Hematopoietic multipotent progenitor cell treated with erythropoietin and hydrocortisone succinate and interleukin-3 and kit ligand, for 15 days (in vitro differentiated cells): Measurements from ENCODE around the gene AP2A2.
"Not testable (repeated sequence)": the region's sequence is repeated elsewhere in the genome, so short reads cannot be mapped to it uniquely, and the experiment has no call there.

Source experiments
- DNase-seq: peaks from one replicate; pipeline ENCODE4 v3.0.0-alpha.2; 2015; ENCODE audit warnings: low spot score

The AP2A2 gene

DNA sequence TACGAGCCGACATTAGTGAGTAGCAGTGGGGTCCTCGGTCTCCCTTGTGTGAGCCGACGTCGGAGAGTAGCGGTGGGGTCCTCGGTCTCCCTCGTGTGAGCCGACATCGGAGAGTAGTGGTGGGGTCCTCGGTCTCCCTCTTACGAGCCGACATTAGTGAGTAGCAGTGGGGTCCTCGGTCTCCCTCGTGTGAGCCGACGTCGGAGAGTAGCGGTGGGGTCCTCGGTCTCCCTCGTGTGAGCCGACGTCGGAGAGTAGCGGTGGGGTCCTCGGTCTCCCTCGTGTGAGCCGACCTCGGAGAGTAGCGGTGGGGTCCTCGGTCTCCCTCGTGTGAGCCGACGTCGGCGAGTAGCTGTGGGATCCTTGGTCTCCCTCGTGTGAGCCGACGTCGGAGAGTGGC lies 49.7 kb downstream of the AP2A2 start:
- DNase-seq = not testable (repeated sequence)

DNA sequence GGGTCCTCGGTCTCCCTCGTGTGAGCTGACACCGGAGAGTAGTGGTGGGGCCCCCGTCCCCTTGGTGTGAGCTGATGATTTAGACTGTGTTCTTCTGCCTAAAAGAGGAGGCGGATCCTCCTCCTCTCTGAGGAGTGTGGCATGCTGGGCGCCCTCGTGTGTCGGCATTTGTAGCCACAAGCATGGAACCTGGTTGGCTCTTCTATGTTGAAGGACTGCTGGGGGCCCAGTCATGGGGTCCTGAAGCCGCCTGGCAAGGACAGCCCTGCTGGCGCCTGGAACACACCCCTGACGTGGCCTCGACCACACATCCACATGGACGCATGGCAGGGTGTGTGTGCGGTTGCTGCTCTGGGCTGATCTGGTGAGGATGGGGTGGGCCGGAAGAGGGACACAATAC lies 50.2 kb downstream of the AP2A2 start:
- peak; percentile 53 for DNase-seq

DNA sequence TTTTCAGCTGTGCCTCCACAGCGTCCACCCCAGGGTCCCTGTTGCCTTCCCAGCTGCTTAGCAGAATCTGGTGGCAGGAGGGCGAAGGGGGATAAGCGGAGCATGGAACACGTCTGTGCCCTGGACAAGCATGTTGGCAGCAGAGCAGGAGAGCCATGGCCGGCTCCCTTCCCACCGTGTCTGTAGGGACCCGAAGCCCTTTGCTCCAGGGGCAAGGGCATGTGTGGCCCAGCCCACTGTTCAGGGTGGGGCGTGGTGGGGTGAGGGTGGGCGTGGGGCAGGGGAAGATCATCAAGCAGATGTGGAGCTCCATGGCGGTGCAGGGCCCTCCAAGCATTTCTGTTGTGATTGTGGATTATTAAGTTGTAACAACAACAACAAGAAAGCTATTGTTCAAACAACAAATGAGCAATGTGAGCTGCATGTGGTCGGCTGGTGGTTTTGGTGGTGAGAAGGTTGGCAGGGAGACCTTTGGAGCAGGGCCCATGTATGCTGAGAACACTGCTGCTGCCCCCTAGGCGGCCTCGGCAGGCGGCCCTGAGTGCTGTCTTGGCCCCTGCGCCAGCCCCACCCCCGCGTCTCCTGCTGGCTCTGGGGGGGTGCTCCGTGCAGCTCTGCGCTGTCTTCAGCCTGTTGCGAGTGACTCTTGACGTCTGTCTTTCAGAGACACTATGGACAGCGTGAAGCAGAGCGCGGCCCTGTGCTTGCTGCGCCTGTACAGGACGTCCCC lies 50.9 kb downstream of the AP2A2 start:
- no peak for DNase-seq

DNA sequence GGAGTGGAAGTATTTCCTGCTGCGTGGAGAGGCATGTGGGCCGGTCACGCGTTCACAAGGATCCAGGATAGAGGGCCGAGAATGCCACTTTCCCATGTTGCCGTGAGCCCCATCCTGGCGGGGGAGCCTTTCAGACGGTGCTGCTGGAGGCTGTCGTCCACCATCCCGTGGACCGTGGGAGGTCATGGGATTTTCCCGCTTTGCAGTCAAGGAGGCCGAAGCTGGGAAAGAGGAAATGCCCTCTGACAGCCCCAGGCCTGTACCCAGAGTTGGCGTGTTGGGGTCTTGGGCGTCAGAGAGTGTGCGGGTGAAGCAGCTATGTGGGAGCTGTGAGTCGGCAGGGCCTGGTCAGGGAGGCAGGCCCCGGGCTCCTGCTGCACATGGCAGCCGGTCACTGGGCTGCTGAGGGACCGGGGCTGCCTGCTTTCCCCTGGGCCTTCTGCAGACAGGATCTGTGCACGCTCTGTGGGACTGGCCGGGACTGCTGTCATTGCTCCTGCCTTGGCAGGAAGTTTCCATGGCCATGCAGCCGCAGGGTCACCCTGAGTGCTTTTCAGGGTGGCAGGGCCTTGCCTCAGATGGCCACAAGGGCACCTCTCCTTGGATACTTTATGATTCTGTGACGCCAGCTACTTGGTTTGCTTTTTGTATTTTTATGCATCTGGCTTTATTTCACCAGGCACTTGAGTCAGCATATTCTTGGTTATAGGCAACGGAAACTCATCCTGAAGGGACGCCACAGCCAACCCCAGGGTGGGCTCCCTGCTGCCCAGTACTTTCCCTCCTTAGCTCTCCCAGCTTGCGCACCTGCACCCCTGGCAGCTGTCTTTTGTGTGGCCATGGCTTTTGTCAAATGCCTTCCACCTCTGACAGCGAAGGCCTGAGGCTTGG lies 52.4 kb downstream of the AP2A2 start:
- DNase-seq = no peak

DNA sequence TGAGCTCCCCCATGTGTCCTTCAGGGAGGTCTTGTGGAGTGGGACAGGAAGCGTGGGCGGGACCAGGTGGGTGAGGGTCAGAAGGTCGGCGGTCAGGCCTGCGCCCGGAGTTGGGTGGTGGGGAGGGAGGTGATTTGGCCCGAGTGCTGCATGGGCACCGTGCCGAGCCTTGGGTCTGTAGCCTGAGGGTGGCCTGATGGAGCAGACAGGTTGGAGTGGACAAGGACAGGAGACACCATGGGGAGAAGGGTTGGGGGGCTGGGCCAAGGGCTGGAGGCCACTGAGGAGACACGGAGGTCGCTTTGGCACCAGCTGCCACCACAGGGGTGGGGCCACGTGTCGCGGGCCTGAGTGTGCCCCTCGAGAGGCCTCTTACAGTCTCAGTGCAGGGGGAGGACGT lies 53.1 kb downstream of the AP2A2 start:
- no peak for DNase-seq

DNA sequence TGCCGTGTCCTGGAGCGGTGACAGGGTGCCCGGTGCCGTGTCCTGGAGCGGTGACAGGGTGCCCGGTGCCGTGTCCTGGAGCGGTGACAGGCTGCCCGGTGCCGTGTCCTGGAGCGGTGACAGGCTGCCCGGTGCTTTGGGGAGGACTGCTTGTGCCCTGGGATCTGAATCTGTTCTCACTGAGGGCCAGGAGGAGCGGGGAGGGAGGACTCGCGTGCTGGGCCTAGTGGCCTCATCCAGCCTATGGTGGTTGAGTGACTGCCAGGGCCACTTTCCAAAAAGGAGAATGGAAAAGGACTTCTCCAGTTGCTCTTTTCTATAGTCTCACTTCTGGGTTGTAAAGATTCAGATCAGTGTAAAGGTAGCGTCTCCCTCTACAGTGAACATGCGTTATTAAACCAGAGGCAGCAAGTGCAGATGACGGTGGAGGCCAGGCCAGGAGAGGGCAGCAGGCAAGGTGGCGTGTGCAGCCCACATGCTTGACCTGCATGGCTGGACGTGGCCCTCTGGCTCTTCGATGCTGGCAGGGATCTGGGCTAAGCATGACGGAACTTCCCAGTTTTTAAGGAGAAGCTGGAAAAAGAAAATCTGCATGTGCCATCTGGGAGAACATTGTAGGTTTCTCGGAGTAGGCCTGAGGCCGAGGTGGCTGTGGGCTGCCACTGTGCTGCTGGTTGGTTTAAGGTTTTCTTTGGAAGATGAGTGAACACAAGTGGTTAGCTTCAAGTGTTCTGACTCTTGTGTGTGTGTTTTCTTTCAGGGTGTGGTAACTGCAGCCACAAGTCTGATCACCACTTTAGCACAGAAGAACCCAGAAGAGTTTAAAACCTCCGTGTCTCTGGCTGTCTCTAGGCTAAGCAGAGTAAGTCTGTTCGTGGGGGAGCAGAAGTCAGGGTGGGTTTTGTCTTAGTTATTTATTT lies 55.0 kb downstream of the AP2A2 start:
- no peak for DNase-seq

DNA sequence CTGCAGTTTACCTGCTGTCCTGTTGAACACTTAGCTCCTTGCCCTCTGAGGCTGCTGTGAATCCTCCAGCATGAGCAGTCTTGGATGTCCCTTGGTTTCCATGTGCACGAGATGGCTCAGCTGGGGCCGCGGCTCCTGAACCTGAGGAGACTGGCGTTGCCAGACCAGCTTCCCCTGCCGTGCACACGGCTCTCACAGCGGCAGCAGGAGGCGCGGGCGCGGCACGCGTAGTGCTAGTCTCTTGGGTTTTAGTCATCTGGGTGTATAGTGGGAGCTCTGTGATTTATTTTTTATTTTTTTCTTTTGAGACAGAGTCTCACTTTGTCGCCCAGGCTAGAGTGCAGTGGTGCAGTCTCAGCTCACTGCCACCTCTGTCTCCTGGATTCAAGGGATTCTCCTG lies 56.1 kb downstream of the AP2A2 start:
- DNase-seq = no peak

DNA sequence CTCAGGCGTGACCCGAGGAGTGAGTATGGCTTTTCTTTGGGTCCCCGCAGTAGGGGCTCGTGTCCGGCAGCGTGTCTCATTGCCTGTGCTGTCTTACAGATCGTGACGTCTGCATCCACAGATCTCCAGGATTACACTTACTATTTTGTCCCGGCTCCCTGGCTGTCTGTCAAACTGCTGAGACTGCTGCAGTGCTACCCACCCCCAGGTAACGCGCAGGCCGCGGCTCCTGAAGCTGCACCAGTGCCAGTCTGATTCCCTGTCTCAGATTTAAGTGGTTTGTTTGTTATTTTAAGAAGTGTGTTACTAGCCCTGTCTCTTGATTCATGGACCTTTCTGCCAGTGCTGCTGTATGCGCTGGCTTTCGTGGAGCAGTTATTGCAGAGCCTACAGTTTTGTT lies 58.9 kb downstream of the AP2A2 start:
- DNase-seq = no peak

DNA sequence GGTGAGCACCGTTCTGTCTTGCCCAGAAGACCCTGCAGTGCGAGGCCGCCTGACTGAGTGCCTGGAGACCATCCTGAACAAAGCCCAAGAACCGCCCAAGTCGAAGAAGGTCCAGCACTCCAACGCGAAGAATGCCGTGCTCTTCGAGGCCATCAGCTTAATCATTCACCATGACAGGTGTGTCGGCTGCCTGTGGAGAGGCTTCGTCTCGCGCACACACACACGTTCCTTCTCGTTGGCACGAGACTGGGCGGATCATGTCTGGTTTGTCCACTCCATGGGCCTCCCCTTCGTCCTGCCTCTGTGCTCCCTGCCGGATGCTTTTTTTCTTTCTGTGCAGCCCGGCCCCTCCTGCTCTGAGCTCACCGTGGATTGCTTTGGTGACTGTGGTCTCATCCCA lies 59.7 kb downstream of the AP2A2 start:
- no peak for DNase-seq

DNA sequence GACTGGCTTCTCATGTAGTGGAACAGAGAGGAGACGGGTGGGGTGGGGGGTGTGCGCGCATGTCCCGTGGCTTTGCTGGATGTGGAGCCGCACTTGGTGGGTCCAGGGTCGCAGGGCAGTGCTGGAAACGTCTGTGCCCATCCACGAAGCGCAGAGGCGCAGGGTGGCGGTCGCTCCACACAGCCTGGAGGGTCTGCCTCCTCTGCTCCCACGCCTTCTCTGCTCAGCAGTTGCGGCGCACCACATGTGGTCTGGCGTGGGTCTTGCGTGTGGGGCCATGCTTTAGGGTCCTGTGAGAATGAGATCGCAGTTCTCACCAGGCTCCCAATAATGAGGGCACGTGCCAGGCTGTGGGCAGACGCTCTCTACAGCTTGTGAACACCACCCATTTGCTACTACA lies 60.2 kb downstream of the AP2A2 start:
- DNase-seq = no peak

DNA sequence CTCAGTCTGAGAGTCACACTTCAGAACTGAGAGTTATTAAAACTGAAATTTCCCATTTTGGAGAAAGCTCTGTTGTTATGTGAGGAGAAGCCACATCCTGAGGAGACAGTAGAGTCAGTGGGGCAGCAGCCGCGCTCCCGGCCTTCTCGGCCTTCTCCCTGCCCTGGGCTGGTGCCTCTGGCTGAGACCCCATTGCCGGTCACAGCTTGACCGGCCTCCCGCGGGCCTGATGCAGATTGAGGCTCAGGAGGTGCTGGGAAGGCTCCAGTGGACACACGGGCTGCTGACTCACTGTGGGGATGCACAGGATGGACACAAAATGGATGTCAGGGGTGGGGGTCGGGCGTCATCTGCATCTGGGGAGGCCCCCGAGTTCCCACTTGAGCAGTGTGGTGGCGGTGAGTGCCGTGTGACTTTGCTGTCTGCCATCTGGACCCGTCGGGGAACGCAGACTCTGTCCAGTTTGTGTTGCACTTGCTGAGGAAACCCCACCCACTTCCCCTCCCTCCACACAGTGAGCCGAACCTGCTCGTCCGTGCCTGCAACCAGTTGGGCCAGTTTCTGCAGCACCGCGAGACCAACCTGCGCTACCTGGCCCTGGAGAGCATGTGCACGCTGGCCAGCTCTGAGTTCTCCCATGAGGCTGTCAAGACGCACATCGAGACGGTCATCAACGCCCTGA lies 60.7 kb downstream of the AP2A2 start:
- no peak for DNase-seq

DNA sequence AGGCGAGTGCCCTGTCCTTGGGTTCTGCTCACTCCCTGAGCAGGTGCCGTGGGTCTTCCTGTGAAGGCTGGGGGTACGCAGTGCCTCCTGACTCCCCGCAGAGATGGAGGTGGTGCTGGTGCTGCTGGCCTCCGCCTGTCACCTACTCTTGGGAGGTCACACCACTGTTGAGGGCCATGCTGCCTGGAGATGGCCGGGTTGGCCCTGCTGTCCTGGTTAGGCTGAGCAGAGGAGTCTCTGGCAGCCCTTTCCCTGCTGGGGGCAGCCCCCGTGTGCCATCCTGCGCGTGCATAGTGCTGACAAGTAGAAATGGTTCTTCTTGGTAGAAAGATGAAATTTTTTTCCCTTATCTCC lies 61.3 kb downstream of the AP2A2 start:
- no peak for DNase-seq

DNA sequence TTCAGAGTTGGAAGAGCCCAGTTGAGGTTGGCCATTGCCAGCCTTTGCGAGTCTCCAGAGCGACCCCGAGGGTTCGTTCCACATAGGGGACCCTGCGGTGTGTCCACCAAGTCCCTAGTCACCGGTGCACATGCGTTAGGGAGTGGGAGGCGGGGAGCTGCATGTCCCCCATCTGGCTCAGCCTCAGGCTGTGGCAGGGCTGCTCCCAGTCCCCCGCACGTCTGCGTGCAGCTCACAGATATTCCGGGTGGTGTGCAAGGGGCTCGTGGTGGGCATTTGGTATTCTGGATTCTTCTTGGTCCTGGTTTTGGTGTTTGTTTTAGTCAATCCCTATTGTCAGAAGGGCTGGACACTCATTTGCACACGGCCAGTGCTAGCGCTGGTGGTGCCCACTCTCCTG lies 62.0 kb downstream of the AP2A2 start:
- no peak for DNase-seq

DNA sequence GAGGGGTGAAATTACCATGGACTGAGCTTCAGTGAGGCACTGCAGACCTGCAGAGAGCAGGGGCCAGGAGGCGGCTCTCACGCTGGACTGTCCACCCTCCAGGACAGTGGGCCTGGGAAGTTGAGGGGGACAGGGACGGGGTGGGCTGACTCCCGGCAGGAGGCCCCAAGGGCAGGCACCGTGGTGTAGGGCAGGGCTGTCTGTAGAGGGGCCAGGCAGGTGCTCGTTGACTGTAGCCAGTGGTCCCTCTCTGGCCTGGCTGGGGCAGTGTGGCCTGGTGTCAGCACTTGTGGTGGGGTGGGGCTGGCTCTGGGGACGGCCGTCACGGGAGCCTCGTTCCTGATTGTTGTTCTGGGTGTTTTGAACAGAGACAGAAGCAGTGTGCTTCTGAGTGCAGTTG lies 64.4 kb downstream of the AP2A2 start:
- no peak for DNase-seq

DNA sequence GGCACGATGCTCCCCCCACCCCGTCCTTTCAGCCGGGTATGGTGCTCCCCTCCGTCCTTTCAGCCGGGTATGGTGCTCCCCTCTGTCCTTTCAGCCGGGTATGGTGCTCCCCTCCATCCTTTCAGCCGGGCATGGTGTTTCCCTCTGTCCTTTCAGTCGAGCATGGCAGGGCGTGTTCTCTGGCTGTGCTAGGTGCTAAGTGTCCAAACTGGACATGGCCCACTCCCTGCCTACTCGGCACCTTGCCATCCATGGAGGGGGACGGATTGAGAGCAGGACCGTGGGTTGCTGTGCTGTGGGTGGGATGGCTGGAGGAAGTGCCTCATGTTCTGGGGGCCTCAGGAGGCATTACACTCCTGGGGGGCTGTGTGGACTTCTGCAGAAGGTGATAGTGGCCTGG lies 65.4 kb downstream of the AP2A2 start:
- no peak for DNase-seq

DNA sequence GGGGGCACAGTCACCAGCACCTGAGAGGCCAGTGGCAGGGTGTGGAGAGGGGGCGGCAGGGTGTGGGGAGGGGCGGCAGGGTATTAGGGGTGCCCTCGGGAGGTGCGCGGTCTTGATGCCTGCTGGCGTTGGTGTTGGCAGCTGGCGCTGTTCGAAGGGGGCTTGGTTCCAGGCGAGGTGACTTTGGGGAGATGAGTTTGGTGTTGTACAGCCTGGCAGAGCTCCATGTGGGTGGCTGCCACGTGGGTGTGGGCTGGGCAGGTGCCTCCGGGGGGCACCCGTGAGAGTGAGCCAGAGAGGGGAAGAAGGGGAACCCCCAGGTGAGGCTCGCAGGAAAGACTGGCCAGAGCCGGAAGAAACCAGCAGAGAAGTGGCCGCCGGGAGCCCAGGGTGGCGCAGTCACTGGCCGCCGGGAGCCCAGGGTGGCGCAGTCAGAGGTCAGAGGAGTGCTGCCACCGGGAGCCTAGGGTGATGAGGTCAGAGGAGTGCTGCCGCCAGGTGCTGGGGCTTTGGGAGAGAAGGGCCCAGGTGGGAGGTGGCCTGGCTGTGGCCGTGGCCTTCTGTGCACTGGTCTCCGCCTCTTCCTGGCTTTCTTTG lies 66.1 kb downstream of the AP2A2 start:
- no peak for DNase-seq

DNA sequence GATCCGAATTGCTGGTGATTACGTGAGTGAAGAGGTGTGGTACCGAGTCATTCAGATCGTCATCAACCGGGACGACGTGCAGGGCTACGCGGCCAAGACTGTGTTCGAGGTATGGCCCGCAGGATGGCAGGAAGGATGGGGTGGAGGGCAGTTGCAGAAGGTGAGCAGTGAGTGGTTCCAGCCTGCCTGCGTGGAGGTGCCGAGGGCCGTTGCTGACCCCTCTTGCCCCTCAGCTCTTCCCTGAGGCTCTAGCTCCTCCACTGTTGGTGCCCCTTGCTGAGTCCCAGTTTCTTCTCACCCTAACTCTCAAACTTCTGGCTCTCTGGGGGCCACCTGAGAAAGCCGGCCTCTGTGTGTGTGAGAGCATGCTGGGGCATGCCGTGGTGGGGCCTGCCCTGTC lies 66.9 kb downstream of the AP2A2 start:
- DNase-seq = no peak

DNA sequence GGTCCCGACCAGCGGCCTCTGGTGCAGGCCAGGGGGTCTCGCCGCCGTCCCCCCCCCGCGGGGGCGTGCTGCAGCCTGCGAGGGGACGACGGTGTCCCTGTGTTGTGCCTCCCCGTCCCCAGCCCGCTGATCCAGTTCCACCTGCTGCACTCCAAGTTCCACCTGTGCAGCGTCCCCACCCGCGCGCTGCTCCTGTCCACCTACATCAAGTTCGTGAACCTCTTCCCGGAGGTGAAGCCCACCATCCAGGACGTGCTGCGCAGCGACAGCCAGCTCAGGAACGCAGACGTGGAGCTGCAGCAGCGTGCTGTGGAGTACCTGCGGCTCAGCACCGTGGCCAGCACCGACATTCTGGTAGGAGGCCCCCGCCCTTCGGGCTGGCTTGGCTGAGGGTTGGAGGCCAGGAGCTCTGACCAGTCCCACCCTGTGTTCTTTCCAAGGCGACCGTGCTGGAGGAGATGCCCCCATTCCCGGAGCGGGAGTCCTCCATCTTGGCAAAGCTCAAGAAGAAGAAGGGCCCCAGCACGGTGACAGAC lies 68.0 kb downstream of the AP2A2 start:
- no peak for DNase-seq

DNA sequence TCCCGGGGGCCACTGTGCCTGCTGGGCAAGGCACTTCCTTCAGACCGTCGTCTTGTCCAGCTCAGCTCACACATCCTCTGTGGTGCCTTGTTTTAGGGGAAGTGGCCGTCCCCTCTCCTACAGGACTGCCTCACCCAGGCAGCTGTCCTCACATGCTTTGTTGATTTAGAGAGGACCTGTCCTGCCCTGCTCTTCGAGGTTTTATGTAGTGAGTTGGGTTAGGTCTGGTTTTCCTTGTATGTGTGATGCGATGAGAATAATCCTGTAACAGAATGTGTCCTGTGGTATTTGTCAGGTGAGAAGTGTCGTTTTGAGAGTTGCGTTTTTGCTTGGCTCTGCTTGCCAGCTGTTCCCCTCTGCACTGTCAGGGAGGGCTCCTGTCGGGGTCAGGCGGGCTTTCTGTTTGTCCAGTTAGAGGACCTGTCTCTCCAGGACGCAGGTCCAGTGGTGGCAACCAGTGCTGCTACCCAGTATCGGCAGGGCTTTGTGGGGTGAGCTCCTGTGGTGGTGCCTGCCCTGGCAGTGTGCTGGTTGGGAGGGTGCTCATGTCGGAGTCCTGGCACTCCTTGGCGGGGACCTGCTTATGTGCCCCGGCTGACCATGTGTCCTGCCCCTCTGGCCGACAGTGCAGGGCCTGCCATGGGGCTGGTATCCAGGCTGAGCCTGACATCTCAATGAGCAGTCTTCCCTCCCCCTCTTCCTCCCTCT lies 69.5 kb downstream of the AP2A2 start:
- DNase-seq = no peak

DNA sequence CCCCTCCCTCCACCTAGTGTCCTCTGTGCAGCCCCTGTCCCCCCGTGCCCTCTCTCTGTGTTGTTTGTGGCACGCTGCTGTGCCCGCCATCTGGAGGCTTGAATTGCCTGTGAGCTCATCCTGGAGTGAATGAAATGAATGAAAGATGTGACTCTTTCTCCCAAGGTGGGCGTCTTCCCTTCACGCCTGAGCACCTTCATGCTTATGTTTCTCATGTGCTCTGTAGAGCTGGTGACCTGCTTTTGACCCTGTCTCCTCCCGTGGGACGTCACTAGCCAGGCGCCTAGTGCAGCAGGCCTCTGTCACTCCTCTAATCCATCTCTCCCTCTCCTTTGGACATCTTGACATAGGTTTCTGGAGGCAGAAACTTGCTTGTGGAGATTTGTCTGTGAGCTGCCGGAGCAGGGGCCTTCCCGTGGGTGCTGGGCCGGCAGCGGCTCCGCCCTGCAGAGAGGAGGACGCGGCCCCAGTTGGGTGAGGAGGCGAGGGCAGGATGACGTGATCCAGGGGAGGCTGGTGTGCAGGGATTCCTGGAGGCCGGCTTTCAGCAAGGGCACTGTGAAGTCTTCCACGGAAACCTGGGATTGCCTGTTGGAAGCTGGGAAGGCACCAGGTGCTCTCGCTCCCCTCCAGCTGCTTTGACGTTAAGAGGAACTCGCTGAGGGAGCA lies 70.2 kb downstream of the AP2A2 start:
- DNase-seq = no peak
